Body of pancreas (tissue), 4 donors: ENCODE measurements around the gene SS18L1.

Source experiments
- POLR2A ChIP-seq, 3 donors: fragments of 450-650 bp; IDR thresholded peaks; one replicate each; pipeline ENCODE4 v1.6.1; 2016; ENCODE audit warnings: antibody characterized with exemption in 3 of 3, mild to moderate bottlenecking in 2 of 3
- TF ChIP-seq, protein P1 (sequence below), 7 experiments: fragments of 450-650 bp in 4 of 7; fragments of 200-600 bp in 3 of 7; sonication (generic) in 3 of 7; IDR thresholded peaks; one replicate each; pipeline ENCODE4 v1.5.1; 2016 to 2019; ENCODE audit warnings: antibody characterized with exemption in 7 of 7

- TF ChIP-seq, protein P1, sequence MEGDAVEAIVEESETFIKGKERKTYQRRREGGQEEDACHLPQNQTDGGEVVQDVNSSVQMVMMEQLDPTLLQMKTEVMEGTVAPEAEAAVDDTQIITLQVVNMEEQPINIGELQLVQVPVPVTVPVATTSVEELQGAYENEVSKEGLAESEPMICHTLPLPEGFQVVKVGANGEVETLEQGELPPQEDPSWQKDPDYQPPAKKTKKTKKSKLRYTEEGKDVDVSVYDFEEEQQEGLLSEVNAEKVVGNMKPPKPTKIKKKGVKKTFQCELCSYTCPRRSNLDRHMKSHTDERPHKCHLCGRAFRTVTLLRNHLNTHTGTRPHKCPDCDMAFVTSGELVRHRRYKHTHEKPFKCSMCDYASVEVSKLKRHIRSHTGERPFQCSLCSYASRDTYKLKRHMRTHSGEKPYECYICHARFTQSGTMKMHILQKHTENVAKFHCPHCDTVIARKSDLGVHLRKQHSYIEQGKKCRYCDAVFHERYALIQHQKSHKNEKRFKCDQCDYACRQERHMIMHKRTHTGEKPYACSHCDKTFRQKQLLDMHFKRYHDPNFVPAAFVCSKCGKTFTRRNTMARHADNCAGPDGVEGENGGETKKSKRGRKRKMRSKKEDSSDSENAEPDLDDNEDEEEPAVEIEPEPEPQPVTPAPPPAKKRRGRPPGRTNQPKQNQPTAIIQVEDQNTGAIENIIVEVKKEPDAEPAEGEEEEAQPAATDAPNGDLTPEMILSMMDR (IDR thresholded peaks at IDR 0.05): no peak
- no peak for TF ChIP-seq POLR2A (IDR thresholded peaks at IDR 0.05)
Measured at GRCh38 chr20:62208061-62208794, 64.7 kb downstream of the SS18L1 start.
